PFSK-1 (cell line): ENCODE data around the gene IRF5.

ENCODE experiments used
- FOXP2 ChIP-seq: optimal IDR thresholded peaks from 2 replicates; pipeline ENCODE3; 2011; ENCODE audit warnings: borderline replicate concordance, control low read depth, inconsistent platforms; ENCODE audit not compliant: insufficient read depth; ENCODE audit errors: extremely low read length, extremely low read depth
- POLR2AphosphoS5 ChIP-seq: IDR thresholded peaks from 2 replicates; pipeline ENCODE4 v1.6.1; 2012; ENCODE audit warnings: low read depth, mild to moderate bottlenecking, control low read depth, low read length, moderate library complexity
- SIN3A ChIP-seq: IDR thresholded peaks from 2 replicates; pipeline ENCODE4 v1.6.1; 2012; ENCODE audit warnings: mild to moderate bottlenecking, low read length, moderate library complexity, borderline replicate concordance; ENCODE audit not compliant: insufficient read depth
- TAF1 ChIP-seq: IDR thresholded peaks from 2 replicates; pipeline ENCODE4 v1.6.1; 2012; ENCODE audit warnings: low read length, control low read depth, borderline replicate concordance; ENCODE audit not compliant: insufficient read depth
- TF ChIP-seq, protein P1 (sequence below), 2 experiments: IDR thresholded peaks; 2 replicates each; pipeline versions ENCODE4 v1.6.1 to v1.8.0; 2011 to 2012; ENCODE audit warnings: low read depth in 2 of 2, low read length in 2 of 2, control low read depth in 1 of 2, inconsistent platforms in 1 of 2, mild to moderate bottlenecking in 1 of 2, moderate library complexity in 1 of 2; ENCODE audit not compliant: insufficient read depth in 1 of 2

Gene IRF5

DNA sequence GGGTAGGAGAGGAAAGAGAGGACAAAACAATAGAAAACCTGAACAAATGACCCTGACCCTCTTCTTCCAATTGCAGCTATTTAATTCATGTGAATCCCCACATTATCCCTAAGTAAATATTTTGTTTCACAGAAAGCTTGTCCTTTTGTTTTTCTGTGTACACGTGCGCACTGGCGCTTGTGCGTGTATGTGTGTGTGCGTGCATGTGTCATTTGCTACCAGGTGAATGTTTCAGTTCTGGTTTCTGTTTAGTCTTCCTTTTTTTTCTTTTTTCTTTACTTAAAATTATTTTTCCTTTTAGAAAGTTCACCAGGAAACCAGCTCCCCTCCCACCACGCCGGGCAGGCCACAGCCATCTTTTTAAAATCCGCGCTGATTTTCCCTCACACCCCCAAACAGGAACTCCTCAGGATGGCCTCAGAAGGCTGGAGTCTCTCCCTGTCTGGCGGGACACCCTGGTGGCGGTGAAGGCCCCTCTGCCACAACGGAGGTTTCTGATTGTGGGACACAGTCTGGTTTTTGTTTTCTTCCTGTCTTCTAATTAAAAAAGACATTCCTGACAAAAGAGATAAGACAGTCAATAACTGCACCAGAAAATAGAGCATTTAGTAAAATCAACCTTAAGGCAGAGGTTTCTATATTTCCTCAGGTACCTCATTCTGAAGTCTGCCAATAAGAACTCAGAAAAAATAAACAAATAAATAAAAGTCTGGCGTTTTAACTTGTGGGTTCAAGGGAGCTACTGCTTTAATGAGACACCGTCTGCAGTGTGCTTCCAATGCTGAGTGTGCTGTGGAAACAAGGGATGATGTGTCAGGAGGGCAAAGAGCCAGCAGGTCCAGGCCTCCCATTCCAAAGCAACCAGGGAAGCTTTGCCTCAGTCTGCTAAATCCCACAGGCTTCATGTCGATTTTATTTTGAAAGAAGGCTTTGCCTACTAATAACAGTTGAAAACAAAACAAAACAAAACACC lies 17.4 kb downstream of the IRF5 start:
- TF ChIP-seq FOXP2, result no peak
- TF ChIP-seq POLR2AphosphoS5, result no peak
- TF ChIP-seq TAF1, result no peak
- TF ChIP-seq, protein P1, sequence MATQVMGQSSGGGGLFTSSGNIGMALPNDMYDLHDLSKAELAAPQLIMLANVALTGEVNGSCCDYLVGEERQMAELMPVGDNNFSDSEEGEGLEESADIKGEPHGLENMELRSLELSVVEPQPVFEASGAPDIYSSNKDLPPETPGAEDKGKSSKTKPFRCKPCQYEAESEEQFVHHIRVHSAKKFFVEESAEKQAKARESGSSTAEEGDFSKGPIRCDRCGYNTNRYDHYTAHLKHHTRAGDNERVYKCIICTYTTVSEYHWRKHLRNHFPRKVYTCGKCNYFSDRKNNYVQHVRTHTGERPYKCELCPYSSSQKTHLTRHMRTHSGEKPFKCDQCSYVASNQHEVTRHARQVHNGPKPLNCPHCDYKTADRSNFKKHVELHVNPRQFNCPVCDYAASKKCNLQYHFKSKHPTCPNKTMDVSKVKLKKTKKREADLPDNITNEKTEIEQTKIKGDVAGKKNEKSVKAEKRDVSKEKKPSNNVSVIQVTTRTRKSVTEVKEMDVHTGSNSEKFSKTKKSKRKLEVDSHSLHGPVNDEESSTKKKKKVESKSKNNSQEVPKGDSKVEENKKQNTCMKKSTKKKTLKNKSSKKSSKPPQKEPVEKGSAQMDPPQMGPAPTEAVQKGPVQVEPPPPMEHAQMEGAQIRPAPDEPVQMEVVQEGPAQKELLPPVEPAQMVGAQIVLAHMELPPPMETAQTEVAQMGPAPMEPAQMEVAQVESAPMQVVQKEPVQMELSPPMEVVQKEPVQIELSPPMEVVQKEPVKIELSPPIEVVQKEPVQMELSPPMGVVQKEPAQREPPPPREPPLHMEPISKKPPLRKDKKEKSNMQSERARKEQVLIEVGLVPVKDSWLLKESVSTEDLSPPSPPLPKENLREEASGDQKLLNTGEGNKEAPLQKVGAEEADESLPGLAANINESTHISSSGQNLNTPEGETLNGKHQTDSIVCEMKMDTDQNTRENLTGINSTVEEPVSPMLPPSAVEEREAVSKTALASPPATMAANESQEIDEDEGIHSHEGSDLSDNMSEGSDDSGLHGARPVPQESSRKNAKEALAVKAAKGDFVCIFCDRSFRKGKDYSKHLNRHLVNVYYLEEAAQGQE (IDR thresholded peaks at IDR 0.05; ENCODE audit: insufficient read depth in 1 of 2, low read depth in 2 of 2, low read length in 2 of 2), result no peak
- no peak for TF ChIP-seq SIN3A

DNA sequence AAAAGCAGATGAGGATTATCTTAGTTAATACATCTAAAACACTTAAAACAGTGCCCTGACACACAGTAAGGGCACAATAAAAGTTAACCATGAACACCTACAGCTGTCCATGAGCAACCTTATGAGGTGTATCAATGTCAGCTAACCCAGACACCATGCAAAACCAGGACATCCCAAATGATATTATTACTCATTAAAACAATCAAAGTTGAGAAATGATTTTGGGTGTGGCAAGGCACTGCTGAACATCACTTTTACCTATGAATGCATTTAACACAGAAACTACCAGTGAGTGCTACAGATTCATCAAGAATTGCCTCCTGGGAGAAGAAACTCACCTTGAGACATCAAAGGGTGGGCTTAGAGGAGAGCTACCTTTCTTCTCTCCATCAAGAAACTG lies 18.3 kb downstream of the IRF5 start:
- TF ChIP-seq POLR2AphosphoS5 (no peak), TAF1 (no peak), FOXP2 (no peak), SIN3A (no peak)
- TF ChIP-seq, protein P1 (IDR thresholded peaks at IDR 0.05; ENCODE audit: insufficient read depth in 1 of 2, low read depth in 2 of 2, low read length in 2 of 2), result no peak

DNA sequence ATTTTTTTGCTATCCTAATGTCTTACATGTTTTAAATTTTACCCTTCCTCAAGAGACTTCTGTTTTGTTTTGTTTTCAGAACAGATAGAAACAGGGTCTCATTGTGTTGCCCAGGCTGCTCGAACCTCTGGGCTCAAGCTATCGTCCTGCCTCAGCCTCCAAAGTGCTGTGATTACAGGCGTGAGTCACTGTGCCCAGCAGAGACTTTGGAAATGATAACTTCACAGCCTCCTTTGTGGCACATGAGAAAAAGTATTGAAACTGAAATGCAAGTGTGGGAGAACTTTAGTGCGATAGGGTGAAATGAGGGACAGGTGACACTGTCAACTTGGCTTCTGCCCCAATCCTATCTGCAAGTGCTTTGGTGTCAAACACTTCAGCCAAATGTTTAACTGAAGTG lies 21.6 kb downstream of the IRF5 start:
- TF ChIP-seq, protein P1 (IDR thresholded peaks at IDR 0.05; ENCODE audit: insufficient read depth in 1 of 2, low read depth in 2 of 2, low read length in 2 of 2), result no peak
- TF ChIP-seq SIN3A (no peak), POLR2AphosphoS5 (no peak), TAF1 (no peak), FOXP2 (no peak)

DNA sequence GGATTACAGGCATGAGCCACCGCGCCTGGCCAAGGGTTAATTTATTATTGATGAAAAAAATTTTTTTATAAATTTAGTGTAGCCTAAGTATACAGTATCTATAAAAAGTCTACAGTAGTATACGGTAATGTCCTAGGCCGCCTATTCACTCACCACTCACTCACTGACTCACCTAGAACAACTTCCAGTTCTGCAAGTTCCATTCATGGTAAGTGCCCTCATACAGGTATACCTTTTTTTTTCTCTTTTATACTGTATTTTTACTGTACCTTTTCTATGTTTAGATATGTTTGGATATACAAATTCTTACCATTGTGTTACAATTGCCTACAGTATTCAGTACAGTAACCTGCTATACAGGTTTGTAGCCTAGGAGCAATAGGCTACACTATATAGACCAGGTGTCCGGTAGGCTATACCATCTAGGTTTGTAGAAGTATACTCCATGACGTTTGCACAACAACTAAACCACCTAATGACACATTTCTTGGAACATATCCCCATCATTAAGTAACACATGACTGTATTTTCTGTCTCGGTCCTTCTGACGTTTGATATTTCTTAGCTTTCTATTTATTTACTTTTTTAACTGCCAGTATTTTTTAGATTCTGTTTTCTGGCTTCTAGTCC lies 23.4 kb downstream of the IRF5 start:
- no peak for TF ChIP-seq POLR2AphosphoS5
- TF ChIP-seq SIN3A, result no peak
- TF ChIP-seq TAF1, result no peak
- TF ChIP-seq, protein P1 (IDR thresholded peaks at IDR 0.05; ENCODE audit: insufficient read depth in 1 of 2, low read depth in 2 of 2, low read length in 2 of 2), result no peak
- TF ChIP-seq FOXP2, result no peak
